Stimulated activated CD4-positive, alpha-beta T cell treated with anti-CD3 and anti-CD28 coated beads, Interleukin-12 subunit alpha, Interleukin-12 subunit beta, amount 100 ng/mL, for 4 hours (primary cell): ENCODE data around the gene RPL11.
"Not testable (repeated sequence)": the region's sequence is repeated elsewhere in the genome, so short reads cannot be mapped to it uniquely, and the experiment has no call there.

Source experiments
- DNase-seq: peaks from one replicate; pipeline ENCODE4 v3.0.0-alpha.2; 2020

RPL11 gene

DNA sequence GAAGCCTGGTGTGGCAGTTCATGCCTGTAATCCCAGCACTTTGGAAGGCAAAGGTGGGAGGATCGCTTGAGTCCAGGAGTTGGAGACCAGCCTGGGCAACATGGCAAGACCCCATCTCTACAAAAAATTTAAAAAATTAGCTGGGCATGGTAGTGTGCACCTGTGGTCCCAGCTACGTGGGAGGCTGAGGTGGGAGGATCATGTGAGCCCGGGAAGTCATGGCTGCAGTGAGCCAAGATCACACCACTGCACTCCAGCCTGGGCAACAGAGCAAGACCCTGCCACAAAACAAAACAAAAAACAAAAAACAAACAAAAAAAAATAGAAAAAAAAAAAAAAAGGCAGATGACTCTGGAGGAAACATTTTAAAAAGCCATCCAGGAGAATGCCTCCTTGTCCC, 3.9 kb upstream of the RPL11 start:
- not testable (repeated sequence) for DNase-seq

DNA sequence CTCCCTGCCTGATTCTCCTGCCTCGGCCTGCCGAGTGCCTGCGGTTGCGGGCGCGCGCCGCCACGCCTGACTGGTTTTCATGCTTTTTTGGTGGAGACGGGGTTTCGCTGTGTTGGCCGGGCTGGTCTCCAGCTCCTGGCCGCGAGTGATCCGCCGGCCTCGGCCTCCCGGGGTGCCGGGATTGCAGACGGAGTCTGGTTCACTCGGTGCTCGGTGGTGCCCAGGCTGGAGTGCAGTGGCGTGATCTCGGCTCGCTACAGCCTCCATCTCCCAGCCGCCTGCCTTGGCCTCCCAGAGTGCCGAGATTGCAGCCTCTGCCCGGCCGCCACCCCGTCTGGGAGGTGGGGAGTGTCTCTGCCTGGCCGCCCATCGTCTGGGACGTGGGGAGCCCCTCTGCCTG, 3.3 kb upstream of the RPL11 start:
- not testable (repeated sequence) for DNase-seq

DNA sequence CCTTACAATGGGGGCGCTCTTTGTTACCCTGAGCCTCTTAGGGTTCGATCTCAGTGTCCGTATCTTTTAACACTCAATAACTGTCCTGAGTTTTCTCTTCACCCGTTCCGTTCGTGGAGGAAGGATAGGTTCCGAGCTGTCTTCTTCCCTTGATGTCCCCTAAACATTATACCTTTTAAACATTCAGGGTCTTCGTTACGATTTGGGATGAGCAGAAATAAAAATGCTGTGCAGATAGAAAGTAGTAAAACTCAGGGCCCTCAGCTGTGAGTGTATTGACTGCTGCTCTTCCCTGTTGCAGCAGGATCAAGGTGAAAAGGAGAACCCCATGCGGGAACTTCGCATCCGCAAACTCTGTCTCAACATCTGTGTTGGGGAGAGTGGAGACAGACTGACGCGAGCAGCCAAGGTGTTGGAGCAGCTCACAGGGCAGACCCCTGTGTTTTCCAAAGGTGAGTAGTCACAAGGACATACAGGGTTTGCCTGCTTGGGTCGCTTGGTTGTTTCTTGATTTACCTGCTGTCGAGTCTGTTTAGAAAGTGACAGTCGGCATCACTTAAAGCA, 784 bp downstream of the RPL11 start:
- peak; percentile 20 for DNase-seq

DNA sequence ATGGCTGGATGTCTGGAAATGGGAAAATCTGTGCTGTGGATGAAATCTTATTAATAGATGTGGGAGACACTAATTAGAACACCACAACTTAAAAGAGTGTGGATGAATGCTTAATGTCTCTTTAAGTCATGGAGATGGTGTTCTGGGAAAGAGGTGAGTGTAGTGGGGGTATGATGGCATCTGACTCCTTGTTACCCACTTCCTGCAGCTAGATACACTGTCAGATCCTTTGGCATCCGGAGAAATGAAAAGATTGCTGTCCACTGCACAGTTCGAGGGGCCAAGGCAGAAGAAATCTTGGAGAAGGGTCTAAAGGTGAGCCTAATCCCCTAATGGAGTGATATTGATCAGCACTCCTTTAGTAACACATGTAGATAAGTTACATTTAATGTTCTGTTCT, 2.0 kb downstream of the RPL11 start:
- no peak for DNase-seq

DNA sequence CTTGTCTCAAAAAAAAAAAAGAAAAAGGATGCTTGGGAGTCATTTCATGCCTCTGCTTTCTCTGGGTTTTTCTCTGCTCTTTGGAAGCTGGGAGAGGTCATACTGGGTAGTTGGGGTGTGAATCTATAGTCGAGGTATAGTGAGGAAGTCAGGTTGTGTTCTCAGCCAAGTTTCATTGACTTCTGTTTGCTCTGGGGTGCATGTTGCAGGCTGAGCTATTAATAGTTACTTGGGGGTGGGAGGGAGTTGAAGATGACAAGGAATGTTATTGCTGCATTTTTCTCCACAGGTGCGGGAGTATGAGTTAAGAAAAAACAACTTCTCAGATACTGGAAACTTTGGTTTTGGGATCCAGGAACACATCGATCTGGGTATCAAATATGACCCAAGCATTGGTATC, 2.8 kb downstream of the RPL11 start:
- no peak for DNase-seq

DNA sequence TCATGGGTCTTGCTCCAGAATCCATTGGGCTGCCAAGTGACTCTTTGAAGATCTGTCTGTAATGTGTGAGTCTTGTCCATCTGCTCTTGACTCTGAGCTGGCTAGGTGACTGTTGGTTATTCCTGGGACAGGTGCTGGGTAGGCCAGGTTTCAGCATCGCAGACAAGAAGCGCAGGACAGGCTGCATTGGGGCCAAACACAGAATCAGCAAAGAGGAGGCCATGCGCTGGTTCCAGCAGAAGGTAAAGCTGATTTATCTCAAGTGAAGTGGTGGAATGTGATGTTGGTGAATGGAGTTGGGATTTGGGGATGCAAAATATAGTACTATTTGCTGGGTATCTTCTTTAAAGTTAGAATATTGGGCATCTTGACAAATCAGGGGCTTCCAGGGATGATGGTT, 4.1 kb downstream of the RPL11 start:
- no peak for DNase-seq

DNA sequence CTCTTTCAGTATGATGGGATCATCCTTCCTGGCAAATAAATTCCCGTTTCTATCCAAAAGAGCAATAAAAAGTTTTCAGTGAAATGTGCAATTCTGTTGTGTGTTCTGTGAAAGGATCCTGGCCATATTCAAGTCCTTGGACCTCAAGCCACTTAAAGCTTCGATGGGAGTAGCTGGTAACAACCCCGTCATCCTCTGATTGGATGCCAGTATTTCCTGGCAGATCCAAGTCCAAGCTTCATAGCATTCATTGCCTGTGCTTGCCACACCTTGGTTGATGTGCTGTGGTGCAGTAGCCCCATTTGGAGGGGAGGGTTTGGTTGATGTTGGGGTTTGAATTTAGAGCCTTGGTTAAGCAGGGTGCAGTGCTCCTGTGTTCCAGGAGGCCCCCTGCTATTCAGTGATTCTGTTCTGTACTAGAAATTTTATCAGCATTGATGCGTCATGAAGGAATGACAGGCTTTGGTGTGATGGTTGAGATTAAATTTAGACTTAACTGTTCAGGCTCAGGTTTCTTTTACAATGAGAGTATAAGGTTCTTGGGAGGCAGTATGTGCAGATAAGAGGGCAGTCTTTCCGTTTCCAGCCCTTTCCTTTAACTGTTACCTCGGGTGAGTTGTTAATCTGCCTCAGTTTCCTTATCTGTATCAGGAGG, 4.9 kb downstream of the RPL11 start:
- DNase-seq, result no peak

DNA sequence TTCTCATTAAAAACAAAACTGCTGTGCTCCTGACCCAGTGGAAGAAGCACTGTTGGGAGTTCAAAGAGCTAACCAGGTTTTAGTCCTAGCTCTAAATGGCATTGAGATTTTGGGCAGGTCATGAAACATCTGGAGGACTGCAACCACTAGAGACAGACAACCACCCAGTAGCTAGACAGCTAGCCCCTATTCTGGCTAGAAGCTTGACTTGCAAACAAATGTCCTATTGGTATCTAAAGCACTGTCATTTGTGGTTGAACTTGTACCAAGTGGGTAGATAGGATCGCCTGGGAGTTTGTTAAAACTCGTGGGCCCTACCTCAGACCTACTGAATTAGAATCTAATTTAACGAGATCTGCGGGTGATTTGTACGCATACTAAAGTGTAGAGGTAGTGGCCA, 6.9 kb downstream of the RPL11 start:
- DNase-seq, result no peak

DNA sequence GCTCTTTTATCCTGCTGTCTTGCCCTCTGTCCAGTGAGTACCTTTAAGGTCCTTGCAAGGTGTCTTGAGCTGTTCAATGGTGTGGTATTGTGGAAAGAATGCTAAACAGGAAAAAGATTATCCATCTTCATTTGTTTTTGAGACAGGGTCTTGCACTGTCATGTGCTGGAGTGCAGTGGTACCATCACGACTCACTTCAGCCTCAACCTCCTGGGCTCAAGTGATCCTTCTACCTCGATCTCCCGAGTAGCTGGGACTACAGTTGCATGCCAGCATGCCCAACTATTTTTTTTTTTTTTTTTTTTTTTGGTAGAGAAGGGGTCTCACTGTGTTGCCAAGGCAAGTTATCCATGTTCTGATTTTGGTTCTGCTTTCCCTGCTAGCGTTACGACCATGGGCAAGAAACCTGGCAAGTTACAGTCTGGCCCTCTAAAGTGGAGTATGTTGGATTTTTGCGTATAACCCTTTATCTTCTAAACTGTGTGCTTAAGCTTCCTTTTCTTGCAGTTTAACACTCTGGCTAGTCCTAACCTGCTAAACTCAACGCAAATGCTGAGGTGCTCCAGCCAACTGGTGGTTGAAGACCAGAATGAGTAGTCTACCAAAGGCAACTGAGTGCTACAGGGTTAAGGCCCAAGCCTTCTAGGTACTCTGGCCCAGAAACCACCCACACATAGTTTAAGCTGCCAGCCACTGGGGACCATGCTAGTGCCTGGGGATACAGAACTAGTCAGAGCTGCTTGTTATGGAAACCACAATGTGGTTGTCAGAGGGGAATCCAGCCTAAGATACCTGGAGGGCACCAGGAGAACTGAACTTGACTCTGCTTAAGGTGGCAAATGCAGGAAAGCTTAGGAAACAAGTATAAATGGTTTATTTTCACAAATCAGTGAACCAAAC, 7.9 kb downstream of the RPL11 start:
- DNase-seq, result no peak

DNA sequence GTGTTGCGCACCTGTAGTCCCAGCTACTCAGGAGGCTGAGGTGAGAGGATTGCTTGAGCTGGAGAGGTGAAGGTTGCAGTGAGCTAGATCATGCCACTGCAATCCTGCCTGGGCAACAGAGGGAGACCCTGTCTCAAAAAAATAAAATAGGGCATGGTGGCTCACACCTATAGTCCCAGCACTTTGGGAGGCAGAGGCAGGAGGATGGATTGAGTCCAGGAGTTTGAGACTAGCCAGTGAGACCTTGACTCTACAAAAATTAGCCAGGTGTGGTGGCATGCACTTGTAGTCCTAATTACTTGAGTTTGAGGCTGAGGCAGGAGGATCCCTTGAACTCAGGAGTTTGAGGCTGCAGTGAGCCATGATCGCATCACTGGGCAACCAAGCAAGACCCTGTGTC, 9.7 kb downstream of the RPL11 start:
- DNase-seq, result no peak

DNA sequence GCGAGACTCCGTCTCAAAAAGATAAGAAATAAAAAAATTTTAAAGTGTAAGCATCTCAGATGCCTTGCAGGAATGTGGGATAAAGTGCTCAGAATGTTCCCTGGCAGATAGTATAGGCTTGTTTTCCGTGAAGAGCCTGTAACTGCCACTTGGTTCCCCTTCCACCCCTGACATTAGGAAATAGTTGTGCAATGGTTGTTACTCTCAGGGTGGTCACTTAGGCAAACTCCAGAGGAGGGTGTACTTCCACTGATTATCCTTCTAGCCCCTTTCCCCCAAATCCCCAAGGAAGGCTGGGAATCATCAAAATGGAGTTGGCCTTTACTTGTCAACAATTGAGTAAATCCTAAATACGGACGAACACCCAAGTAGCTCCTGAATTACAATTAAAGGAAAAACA, 10.4 kb downstream of the RPL11 start:
- no peak for DNase-seq

DNA sequence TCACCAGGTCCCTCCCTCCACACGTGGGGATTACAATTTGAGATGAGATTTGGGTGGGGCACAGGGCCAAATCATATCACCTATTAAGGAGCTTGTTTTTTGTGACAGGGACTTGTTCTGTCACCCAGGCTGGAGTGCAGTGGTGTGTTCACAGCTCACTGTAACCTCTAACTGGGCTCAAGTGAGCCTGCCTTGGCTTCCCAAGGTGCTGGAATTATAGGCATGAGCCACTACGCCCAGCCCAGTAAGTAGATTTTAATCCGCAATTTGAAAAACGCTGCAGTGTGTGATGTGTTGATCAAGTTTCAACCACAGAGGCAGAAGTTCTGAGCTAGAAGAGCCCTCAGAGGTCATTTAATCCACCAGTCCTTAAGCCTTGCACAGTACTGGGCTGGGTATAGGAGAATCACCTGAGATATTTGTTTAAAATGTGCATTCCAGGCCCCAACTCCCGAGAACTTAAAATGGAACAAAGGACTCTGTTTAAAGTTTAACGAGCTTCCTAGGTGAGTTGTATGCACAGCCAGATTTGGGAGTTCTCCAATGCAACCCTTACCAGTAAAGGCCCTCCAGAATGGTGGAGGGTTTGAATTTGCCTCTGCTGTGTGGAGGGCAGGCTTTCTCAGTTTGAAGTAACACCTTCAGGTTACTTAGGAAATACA, 13.4 kb downstream of the RPL11 start:
- DNase-seq, result no peak

DNA sequence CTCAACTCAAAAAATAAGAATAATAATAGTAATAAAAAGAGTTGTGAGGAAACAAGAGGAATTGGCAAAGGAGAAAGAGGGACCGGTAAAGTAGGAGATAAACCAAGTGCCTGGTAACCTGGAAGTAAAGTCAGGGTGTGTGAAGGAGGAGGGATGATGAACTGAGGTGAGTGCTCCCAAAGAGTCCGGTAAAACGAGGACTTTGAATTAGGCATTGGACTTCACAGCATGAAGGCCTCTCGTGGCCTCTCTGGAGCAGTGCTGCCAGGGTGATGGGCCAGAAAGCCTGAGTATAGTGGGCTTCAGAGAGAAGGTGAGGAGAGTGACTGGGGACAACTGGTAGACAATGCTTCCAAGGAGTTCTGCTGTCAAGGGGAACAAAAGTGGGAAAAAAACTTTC, 17.6 kb downstream of the RPL11 start:
- no peak for DNase-seq

DNA sequence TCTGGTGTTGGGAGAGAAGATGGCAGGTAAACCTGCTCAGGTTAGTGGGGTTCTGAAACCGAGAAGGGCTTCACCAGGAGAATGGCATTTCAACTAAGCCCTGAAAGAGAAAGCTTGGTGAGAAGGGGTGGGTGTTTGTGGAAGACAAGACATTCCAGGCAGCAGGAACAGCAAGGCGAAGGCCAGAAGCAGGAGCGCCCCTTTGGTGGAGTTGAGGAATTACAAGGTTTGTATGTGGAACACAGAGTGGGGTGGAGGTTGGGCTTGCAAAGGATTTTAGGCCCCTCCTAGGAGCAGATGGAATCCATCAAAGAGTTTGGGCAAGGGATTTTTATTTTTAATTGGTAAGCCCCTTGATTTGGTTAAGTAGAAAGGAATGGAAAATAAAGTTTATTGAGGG, 26.9 kb downstream of the RPL11 start:
- DNase-seq, result no peak

DNA sequence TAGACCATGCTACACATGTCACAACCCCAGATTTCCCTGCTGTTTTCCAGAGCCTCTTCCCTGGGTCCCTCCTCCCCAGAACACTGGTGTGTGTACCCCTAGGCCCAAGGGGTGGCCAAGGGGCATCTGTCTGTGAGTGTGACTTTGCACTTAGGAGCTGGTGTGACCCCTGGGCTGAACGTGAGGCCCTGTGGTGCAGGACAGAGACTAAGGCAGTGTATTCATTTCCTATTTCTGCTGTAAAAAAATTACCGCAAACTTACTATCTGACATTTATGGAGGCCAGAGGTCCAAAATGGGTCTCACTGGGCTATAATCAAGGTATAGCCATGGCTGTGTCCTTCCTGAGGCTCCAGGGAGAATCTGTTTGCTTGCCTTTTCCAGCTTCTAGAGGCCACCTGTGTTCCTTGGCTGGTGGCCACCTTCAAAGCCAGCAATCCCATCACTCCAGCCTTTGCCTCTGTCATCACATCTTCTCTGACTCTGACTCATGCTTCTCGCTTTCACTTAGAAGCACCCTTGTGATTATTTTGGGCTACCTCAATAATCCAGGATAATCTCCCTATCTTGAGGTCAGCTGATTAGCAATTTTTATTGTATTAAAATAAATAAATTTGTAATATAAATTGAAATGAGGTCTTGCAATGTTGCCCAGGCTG, 27.7 kb downstream of the RPL11 start:
- no peak for DNase-seq

DNA sequence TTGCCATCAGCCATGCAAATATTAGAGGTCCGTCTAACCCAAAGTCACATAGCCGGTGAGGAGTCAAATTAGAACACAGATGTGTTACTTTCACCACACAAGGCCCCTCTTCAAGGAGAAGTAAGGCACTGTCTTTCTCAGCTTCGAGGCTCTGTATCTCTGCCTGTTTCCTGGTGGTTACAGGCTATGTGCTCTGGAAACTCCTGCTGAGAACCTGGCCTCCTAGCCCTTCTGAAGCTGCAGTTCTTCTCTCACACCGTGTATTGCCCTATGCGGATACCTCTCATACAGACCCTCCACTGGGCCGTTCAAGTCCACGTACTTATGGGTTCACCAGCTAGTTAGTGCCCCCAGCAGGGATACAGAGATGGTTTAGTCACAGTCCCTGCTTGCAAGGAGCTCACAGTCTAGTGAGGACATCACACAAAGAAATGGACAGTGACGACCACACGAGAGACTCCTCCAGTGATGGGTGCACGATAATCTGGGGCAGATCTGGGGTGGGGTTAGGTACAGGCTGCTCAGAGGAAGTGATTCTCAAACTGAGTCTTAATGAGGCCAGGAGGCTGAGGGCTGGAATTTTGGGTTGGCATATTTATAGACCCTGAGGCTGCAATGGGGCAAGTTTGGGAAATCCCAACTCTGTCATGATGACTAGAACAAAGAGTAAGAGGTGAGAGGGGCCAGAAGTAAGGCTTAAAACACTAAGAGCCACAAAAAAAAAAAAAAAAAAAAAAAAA, 28.8 kb downstream of the RPL11 start:
- DNase-seq, result no peak

DNA sequence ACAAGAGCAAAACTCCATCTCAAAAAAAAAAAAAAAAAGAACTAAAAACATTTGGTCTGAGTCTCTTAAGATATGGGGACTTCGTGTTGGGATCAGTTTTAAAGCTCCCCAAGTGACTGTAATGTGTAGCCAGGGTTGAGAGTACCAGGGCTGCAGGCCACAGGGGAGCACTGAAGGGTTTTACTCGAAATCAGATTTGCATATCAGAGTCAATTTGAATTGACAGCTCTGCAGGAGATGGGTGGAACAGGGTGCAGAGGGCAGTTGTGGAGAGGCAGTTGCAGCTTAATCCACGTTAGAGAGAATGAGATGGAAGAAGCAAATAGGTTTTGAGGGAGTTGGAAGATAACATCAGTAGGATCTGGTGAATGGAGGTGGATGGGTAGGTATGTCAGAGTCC, 31.0 kb downstream of the RPL11 start:
- no peak for DNase-seq

DNA sequence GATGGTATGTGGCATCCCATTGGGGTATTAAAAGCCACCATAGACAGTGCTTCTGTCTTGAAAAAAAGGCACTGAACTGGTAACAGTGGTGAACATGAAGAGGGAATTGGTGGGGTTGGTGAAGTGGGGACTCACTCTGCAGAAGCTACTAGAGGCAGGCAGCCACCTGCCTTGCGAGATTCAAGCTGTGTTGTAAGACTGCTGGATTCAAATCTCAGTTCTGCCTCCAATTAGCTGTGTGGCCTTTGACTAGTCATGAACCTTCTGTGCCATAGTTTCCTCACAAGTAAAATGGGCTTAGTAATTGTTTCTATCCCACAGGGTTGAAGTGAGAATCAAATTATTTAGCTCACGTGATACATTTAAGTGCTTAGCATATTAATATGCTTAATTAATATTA, 35.1 kb downstream of the RPL11 start:
- no peak for DNase-seq

DNA sequence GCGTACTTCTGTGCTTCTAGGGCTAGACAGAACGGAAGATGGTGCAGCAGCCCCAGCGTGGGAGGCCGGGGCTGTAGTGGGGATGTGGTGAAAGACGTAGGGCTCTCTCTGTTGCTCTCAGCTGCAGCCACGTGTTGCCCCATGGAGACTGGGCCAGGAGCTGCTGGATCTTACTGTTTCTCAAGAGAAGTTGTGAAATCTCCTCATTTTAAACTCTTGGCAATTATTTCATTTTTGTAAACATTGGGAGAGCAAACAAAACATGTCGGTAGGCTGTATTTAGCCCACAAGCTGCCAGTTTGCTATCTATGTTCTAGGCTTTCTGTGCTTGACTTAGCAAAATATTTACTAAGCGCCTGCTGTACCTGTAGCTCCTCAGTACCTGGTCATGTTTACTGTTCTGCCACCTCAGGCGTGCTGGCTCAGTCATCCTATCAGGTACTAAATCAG, 35.8 kb downstream of the RPL11 start:
- no peak for DNase-seq

DNA sequence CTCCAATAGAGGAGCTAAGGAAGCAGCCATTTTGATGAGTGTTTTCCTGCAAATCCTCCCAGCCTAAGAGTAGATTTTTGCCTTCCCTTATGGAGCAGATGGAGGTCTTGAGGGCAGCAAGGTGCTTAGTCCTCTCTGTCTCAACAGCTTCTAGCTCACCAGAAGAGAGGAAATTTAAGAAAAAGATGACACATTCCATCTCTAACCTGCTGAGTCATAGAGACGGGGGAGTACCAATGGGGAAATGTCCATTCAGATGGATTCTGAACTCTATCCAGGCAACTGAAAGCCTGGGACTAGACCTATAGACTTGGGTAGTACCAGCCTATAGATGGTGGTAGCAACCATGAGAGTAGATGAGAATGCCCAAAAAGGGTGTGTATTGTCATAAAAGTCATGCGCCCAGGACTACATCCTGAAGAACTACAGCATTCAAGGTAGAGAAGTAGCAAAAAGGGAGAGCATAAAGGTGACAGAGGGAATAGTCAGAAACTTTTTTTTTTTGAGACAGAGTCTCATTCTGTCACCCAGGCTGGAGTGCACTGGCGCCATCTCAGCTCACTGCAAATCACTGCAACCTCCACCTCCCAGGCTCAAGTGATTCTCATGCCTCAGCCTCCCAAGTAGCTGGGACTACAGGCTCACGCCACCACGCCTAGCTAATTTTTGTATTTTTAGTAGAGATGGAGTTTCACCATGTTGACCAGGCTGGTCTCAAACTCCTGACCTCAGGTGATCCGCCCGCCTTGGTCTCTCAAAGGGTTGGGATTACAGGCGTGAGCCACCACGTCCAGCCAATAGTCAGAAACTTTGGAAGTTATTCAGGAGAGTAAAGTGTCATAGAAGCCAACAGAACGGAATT, 41.0 kb downstream of the RPL11 start:
- no peak for DNase-seq

DNA sequence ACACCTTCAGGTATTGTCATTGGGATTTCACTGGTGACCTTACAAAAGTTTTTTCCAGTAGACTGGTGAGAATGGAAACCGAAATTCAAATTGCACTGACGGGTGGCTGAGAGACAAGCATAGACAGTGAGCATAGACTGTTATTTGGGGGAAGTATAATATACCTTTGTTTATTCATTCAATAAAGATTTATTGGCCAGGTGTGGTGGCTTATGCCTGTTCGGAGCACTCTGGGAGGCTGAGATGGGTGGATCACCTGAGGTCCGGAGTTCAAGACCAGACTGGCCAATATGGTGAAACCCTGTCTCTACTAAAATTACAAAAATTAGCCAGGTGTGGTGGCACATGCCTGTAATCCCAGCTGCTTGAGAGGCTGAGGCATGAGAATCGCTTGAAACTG, 41.7 kb downstream of the RPL11 start:
- not testable (repeated sequence) for DNase-seq
